ENCODE results near the gene CHMP6. TPM values are rescaled to one million over a fixed set of nuclear protein-coding genes. Genes with fewer than 3 reads are reported as not detected.

Gene CHMP6
- total and polyA plus RNA-seq, 9 of the 15 experiments (the other 6 are each of a cell fraction or from before 2014, with no cell fraction given): 0.25 to 30.4 (median 13.4) TPM

GRCh38 chr17:81002409-81003361, 11.0 kb downstream of the CHMP6 start:
- ATAC-seq (peak; percentile 71), DNase-seq (ENCODE audit: extremely low read depth in 1 of 4, low spot score in 3 of 4) (peak; percentile 79 to 84 (median 82)), FAIRE-seq (peak; percentile 96)
- BruUV-seq (replicated peaks): TSS peak; percentile 27
- Histone ChIP-seq H3K9ac (ENCODE audit: insufficient read depth in 1 of 2, low read depth in 2 of 2, low read length in 2 of 2) (peak overlapping the region in 1 of 2 experiments; percentile 81; a peak in 1 of 4 replicates), H3K27ac (ENCODE audit: extremely low read depth, low read depth, low read length) (peak overlapping the region; percentile 44), H3K4me1 (replicated peaks in 1 of 2; ENCODE audit: control insufficient read depth in 2 of 2, insufficient read depth in 2 of 2, low read length in 2 of 2) (peaks cover 19 to 60% of the 10 kb centered on the region in 2 experiments), H4K20me1 (replicated peaks; ENCODE audit: control insufficient read depth, insufficient read depth, low read length) (no peaks in the 10 kb centered on the region), H3K4me3 (no peak overlapping the region), H3K9me1 (ENCODE audit: control insufficient read depth, insufficient read depth, low read length) (no peaks in the 10 kb centered on the region), H3K4me2 (ENCODE audit: insufficient read depth, low read length) (peak overlapping the region; percentile 6), H2AFZ (ENCODE audit: low read depth, low read length) (peak overlapping the region; percentile 1; the same call in 1 of the 2 replicates), H3K9me3 (replicated peaks; ENCODE audit: control insufficient read depth, insufficient read depth, low read depth, low read length) (no peaks in the 10 kb centered on the region), H3K79me2 (ENCODE audit: control insufficient read depth, insufficient read depth, low read length) (no peaks in the 10 kb centered on the region), H3K36me3 (ENCODE audit: control insufficient read depth, insufficient read depth, low read length) (peaks cover 25% of the 10 kb centered on the region; the same call in 1 of the 3 replicates), H3K27me3 (ENCODE audit: control insufficient read depth in 2 of 2, insufficient read depth in 2 of 2, low read length in 2 of 2) (no peaks in the 10 kb centered on the region)
- 26% methylated on average over 17 of the region's 21 CpGs for WGBS (ENCODE audit: insufficient coverage, low coverage, missing lambda C conversion rate)
- intact Hi-C loops (cut with micrococcal nuclease): no loop called here
- in situ Hi-C loops (cut with MboI): loop anchor here (5.0 kb wide), 1 partner anchor 225 kb away; no protein-coding TSS in a partner anchor
- ChIA-PET CTCF (ENCODE audit: low intra/inter-chr PET ratio) (interaction anchor here (0.7 kb wide), 1 partner anchor 13 kb away, joined by 3 read pairs; no protein-coding TSS in a partner anchor), POLR2A (interaction anchor here (0.6 to 2.9 kb wide), 5 partner anchors 11 to 580 kb away, joined by 3 to 13 read pairs (median 4); partner anchors contain the start of gene CHMP6)
- TF ChIP-seq CREM (IDR thresholded peaks at IDR 0.05; ENCODE audit: low read depth) (peak; percentile 63), LEF1 (IDR thresholded peaks at IDR 0.05) (no peak), SMAD1 (IDR thresholded peaks at IDR 0.05; ENCODE audit: low read depth, low read length, partially characterized antibody) (peak; percentile 50), PKNOX1 (IDR thresholded peaks at IDR 0.05) (peak; percentile 85), CBX2 (IDR thresholded peaks at IDR 0.05; ENCODE audit: insufficient read depth, low read length, poor library complexity, severe bottlenecking) (no peak), NFE2 (IDR thresholded peaks at IDR 0.05; ENCODE audit: low read depth) (peak; percentile 57; the same call in 1 of the 2 replicates), DPF2 (IDR thresholded peaks at IDR 0.05) (peak; percentile 25; the same call in 1 of the 2 replicates), RBM14 (IDR thresholded peaks at IDR 0.05; ENCODE audit: borderline replicate concordance, insufficient read depth, low read depth, low read length) (no peak), SUPT5H (IDR thresholded peaks at IDR 0.05) (0 out of 2 replicates have a peak, but pooled peaks have one; percentile 35), MEIS2 (IDR thresholded peaks at IDR 0.05; ENCODE audit: partially characterized antibody) (peak; percentile 94), ZKSCAN1 (IDR thresholded peaks at IDR 0.05; ENCODE audit: low read depth, low read length) (peak; percentile 55; the same call in 1 of the 2 replicates), CBX1 (IDR thresholded peaks at IDR 0.05; ENCODE audit: low read depth) (no peak), MNT (conservative IDR thresholded peaks at IDR 0.05) (no peak), CREB1 (IDR thresholded peaks at IDR 0.05) (no peak), CREB1 (CRISPR knock-in tag; IDR thresholded peaks at IDR 0.05) (peak; percentile 41; the same call in 1 of the 2 replicates), SAFB (IDR thresholded peaks at IDR 0.05; ENCODE audit: borderline replicate concordance, low read depth, low read length) (no peak), PTBP1 (IDR thresholded peaks at IDR 0.05; ENCODE audit: low read depth, low read length) (peak; percentile 44; the same call in 1 of the 2 replicates), POLR2A (conservative IDR thresholded peaks at IDR 0.05) (0 out of 2 replicates have a peak, but pooled peaks have one; percentile 39), FOSL1 (tag; conservative IDR thresholded peaks at IDR 0.05) (peak; percentile 32; the same call in 1 of the 2 replicates), ATF1 (CRISPR knock-in tag; IDR thresholded peaks at IDR 0.05) (no peak), ATF1 (tag; IDR thresholded peaks at IDR 0.05) (peak; percentile 74), RCOR1 (IDR thresholded peaks at IDR 0.05; ENCODE audit: borderline replicate concordance in 1 of 2, low read depth in 2 of 2, low read length in 2 of 2) (no peak)
